Psoas muscle (tissue), 8 donors: ENCODE results near the gene RFX1. TPM values are rescaled to one million over a fixed set of nuclear protein-coding genes. Genes with fewer than 3 reads are reported as not detected.

Experiments used
- ATAC-seq, 4 donors: fragments of 200-7000 bp; cut with Tn5 transposase; one replicate each; pipeline ENCODE4 v1.9.1; 2020; ENCODE audit warnings: moderate library complexity in 3 of 4, mild to moderate bottlenecking in 2 of 4
- DNase-seq, 2 donors: peaks; one replicate each; pipeline ENCODE4 v3.0.0-alpha.2; 2020
- H3K27ac ChIP-seq: fragments of 200-600 bp; one replicate; pipeline ENCODE4 v1.8.0; 2022
- H3K27me3 ChIP-seq, 3 donors: fragments of 200-600 bp in 1 of 3; one replicate each; pipeline versions ENCODE4 v1.6.1 to v1.8.0; 2013 to 2022; ENCODE audit warnings: low read length in 2 of 3, mild to moderate bottlenecking in 2 of 3, moderate library complexity in 1 of 3; ENCODE audit not compliant: insufficient read depth in 3 of 3
- H3K36me3 ChIP-seq, 2 donors: fragments of 200-600 bp in 1 of 2; one replicate each; pipeline versions ENCODE4 v1.6.1 to v1.8.0; 2013 to 2022; ENCODE audit warnings: low read depth in 1 of 2, mild to moderate bottlenecking in 1 of 2, moderate library complexity in 1 of 2; ENCODE audit not compliant: insufficient read depth in 1 of 2
- H3K4me1 ChIP-seq: fragments of 200-600 bp; one replicate; pipeline ENCODE4 v1.8.0; 2022
- H3K4me3 ChIP-seq: fragments of 200-600 bp; one replicate; pipeline ENCODE4 v1.8.0; 2022; ENCODE audit warnings: mild to moderate bottlenecking
- H3K9me3 ChIP-seq: fragments of 200-600 bp; one replicate; pipeline ENCODE4 v1.8.0; 2022
- CTCF ChIP-seq: fragments of 200-600 bp; IDR thresholded peaks from one replicate; pipeline ENCODE4 v1.8.0; 2022; ENCODE audit warnings: antibody characterized with exemption
- WGBS, 3 donors: extraction: QIAGEN DNeasy Blood & Tissue Kit; methylation state at CpG; one replicate each; pipeline versions ENCODE4 v1.1.6 to v1.1.7; 2013; 5-methylcytosine and 5-hydroxymethylcytosine counted together
- intact Hi-C, 2 donors: fragments of 100-400 bp; cut with DNase I; formaldehyde crosslinking; loops; one replicate each; pipeline versions ENCODE4 v1.11.0 to v1.14.2; 2022
- polyA plus RNA-seq, 3 donors: library from polyadenylated mRNA; stranded (reverse); fragments of 200-250 nt; gene quantifications; one replicate each; pipeline ENCODE4 v1.2.3, GENCODE V29; 2013
- total RNA-seq, 4 donors: library from RNA; stranded (reverse); fragmentation: NEBNext Ultra II Directional in 2 of 4; extraction: Animal tissue kit (Norgen Biotek cat#: 25700) in 2 of 4; gene quantifications; one replicate each; pipeline versions ENCODE4 v1.2.1 to v1.2.4, GENCODE V29; 2021 to 2023
- donor health status: healthy with polysubstance abuse.
- donor health status: DM: no; HTN: no; CAD: no; lungs with moderate emphysema.
- donor health status: Bipolar disorder and iron deficiency.
- donor health status: healthy.
- donor health status: DM: yes; HTN: yes; CAD: no.
- donor health status: DM: no; HTN: no; CAD: no.
- donor health status: DM: no; HTN: no; CAD: no.
- donor health status: DM: yes; HTN: yes; CAD: no.

RFX1 gene
- total and polyA plus RNA-seq, 7 donors = 2.9 to 10.1 (median 6.4) TPM

- peaks cover 41% of the 10 kb centered on the region for H3K4me1 ChIP-seq
- 78 to 79% (median 78%) methylated on average over 15 of the region's 15 CpGs for WGBS, 3 donors
- no peak for TF ChIP-seq CTCF
Observed at GRCh38 chr19:13984186-13984585, 21.9 kb downstream of the RFX1 start.

GRCh38 chr19:13983213-13983889, 22.8 kb downstream of the RFX1 start:
- no peak for ATAC-seq
- Histone ChIP-seq H3K36me3 (peaks cover 0 to 8% of the 10 kb centered on the region in 2 donors), H3K4me3 (no peak overlapping the region), H3K9me3 (no peaks in the 10 kb centered on the region), H3K27ac (no peak overlapping the region), H3K4me1 (peaks cover 42% of the 10 kb centered on the region), H3K27me3 (no peaks in the 10 kb centered on the region)
- TF ChIP-seq CTCF = no peak
- intact Hi-C loops = no loop called here
- WGBS, 3 donors = 89 to 93% (median 92%) methylated on average over 14 to 21 of the region's 21 CpGs
- no peak for DNase-seq

More at GRCh38 chr19:13984186-13984585, 21.9 kb downstream of the RFX1 start:
- ATAC-seq (no peak), DNase-seq (no peak)
- no peaks in the 10 kb centered on the region for H3K9me3 ChIP-seq
- no peaks in the 10 kb centered on the region for H3K27me3 ChIP-seq
- intact Hi-C loops = no loop called here
- H3K4me3 ChIP-seq = no peak overlapping the region
- peaks cover 0 to 8% of the 10 kb centered on the region in 2 donors for H3K36me3 ChIP-seq
- no peak overlapping the region for H3K27ac ChIP-seq

- 96 to 98% (median 98%) methylated on average over 9 of the region's 9 CpGs for WGBS, 3 donors
- ATAC-seq = no peak
- no peak for DNase-seq
- Histone ChIP-seq H3K27me3 (no peaks in the 10 kb centered on the region), H3K27ac (no peak overlapping the region), H3K4me1 (peaks cover 36% of the 10 kb centered on the region), H3K36me3 (peaks cover 0 to 8% of the 10 kb centered on the region in 2 donors), H3K4me3 (no peak overlapping the region), H3K9me3 (no peaks in the 10 kb centered on the region)
- TF ChIP-seq CTCF = no peak
- intact Hi-C loops = no loop called here
Observed at GRCh38 chr19:13982773-13983172, 23.3 kb downstream of the RFX1 start.

GRCh38 chr19:13981988-13982501, 24.1 kb downstream of the RFX1 start:
- H3K36me3 ChIP-seq = peaks cover 0 to 8% of the 10 kb centered on the region in 2 donors
- 94 to 98% (median 94%) methylated on average over 17 of the region's 17 CpGs for WGBS, 3 donors
- H3K9me3 ChIP-seq = no peaks in the 10 kb centered on the region
- no peaks in the 10 kb centered on the region for H3K27me3 ChIP-seq
- TF ChIP-seq CTCF = no peak
- ATAC-seq (no peak), DNase-seq (no peak)
- no peak overlapping the region for H3K4me3 ChIP-seq
- no peak overlapping the region for H3K27ac ChIP-seq
- intact Hi-C loops = no loop called here
- H3K4me1 ChIP-seq = peaks cover 29% of the 10 kb centered on the region
